ENCODE data around the gene CEP295NL. TPM values are rescaled to one million over a fixed set of nuclear protein-coding genes. Genes with fewer than 3 reads are reported as not detected.

CEP295NL gene
- total RNA-seq, 1 donor from 2014 or later = 1.3 TPM

- Mint-ChIP-seq H3K27ac (ENCODE audit: unreplicated experiment) (peak overlapping the region; percentile 17), H3K9me3 (ENCODE audit: low read depth) (no peaks in the 10 kb centered on the region), H3K27me3 (ENCODE audit: low read depth) (no peaks in the 10 kb centered on the region), H3K36me3 (ENCODE audit: low read depth) (peaks cover 4% of the 10 kb centered on the region), H3K4me3 (ENCODE audit: unreplicated experiment) (no peak overlapping the region), H3K4me1 (ENCODE audit: low read depth) (peaks cover 64% of the 10 kb centered on the region)
- no peak for DNase-seq (ENCODE audit: low spot score)
- no peak for TF ChIP-seq CTCF (IDR thresholded peaks at IDR 0.05)
These were observed 17.0 kb downstream of the CEP295NL start for GRCh38 chr17:78885956-78886355.

- no peak overlapping the region for H3K4me3 Mint-ChIP-seq (ENCODE audit: unreplicated experiment)
- TF ChIP-seq CTCF (IDR thresholded peaks at IDR 0.05) = no peak
- no peaks in the 10 kb centered on the region for H3K27me3 Mint-ChIP-seq (ENCODE audit: low read depth)
- H3K9me3 Mint-ChIP-seq (ENCODE audit: low read depth) = no peaks in the 10 kb centered on the region
- peaks cover 69% of the 10 kb centered on the region for H3K4me1 Mint-ChIP-seq (ENCODE audit: low read depth)
- H3K27ac Mint-ChIP-seq (ENCODE audit: unreplicated experiment) = peak overlapping the region; percentile 95
- H3K36me3 Mint-ChIP-seq (ENCODE audit: low read depth) = no peaks in the 10 kb centered on the region
- DNase-seq (ENCODE audit: low spot score) = no peak
These were observed 17.9 kb downstream of the CEP295NL start for GRCh38 chr17:78884876-78885667.

- H3K4me3 Mint-ChIP-seq (ENCODE audit: unreplicated experiment) = peak overlapping the region; percentile 55
- H3K27me3 Mint-ChIP-seq (ENCODE audit: low read depth) = no peaks in the 10 kb centered on the region
- H3K27ac Mint-ChIP-seq (ENCODE audit: unreplicated experiment) = peak overlapping the region; percentile 95
- H3K36me3 Mint-ChIP-seq (ENCODE audit: low read depth) = no peaks in the 10 kb centered on the region
- H3K9me3 Mint-ChIP-seq (ENCODE audit: low read depth) = no peaks in the 10 kb centered on the region
- TF ChIP-seq CTCF (IDR thresholded peaks at IDR 0.05) = no peak
- H3K4me1 Mint-ChIP-seq (ENCODE audit: low read depth) = peaks cover 74% of the 10 kb centered on the region
- no peak for DNase-seq (ENCODE audit: low spot score)
These were observed 18.7 kb downstream of the CEP295NL start for GRCh38 chr17:78884148-78884825.

- Mint-ChIP-seq H3K4me1 (ENCODE audit: low read depth) (peaks cover 74% of the 10 kb centered on the region), H3K9me3 (ENCODE audit: low read depth) (no peaks in the 10 kb centered on the region), H3K27me3 (ENCODE audit: low read depth) (no peaks in the 10 kb centered on the region), H3K36me3 (ENCODE audit: low read depth) (no peaks in the 10 kb centered on the region), H3K27ac (ENCODE audit: unreplicated experiment) (peak overlapping the region; percentile 95), H3K4me3 (ENCODE audit: unreplicated experiment) (peak overlapping the region; percentile 55)
- no peak for TF ChIP-seq CTCF (IDR thresholded peaks at IDR 0.05)
- no peak for DNase-seq (ENCODE audit: low spot score)
These were observed 19.4 kb downstream of the CEP295NL start for GRCh38 chr17:78883533-78884131.

- Mint-ChIP-seq H3K4me3 (ENCODE audit: unreplicated experiment) (peak overlapping the region; percentile 55), H3K36me3 (ENCODE audit: low read depth) (no peaks in the 10 kb centered on the region)
These were observed 19.9 kb downstream of the CEP295NL start for GRCh38 chr17:78883089-78883532.

More at GRCh38 chr17:78883089-78883532, 19.9 kb downstream of the CEP295NL start:
- H3K27ac Mint-ChIP-seq (ENCODE audit: unreplicated experiment) = peak overlapping the region; percentile 95
- peaks cover 79% of the 10 kb centered on the region for H3K4me1 Mint-ChIP-seq (ENCODE audit: low read depth)
- no peaks in the 10 kb centered on the region for H3K9me3 Mint-ChIP-seq (ENCODE audit: low read depth)
- no peak for DNase-seq (ENCODE audit: low spot score)
- TF ChIP-seq CTCF (IDR thresholded peaks at IDR 0.05) = no peak
- H3K27me3 Mint-ChIP-seq (ENCODE audit: low read depth) = no peaks in the 10 kb centered on the region
